Measurements from ENCODE around the gene GPR143.

The GPR143 gene

GRCh38 chrX:9683350-9683749 lies 82.3 kb downstream of the GPR143 start:
- Histone ChIP-seq H3K4me1 (ENCODE audit: insufficient read depth, low read length) (no peaks in the 10 kb centered on the region), H3K27me3 (ENCODE audit: insufficient read depth, low read length) (no peaks in the 10 kb centered on the region), H3K9me3 (ENCODE audit: insufficient read depth, low read depth, low read length) (no peaks in the 10 kb centered on the region), H3K9ac (ENCODE audit: low read depth, low read length) (no peak overlapping the region), H3K36me3 (ENCODE audit: insufficient read depth, low read length) (peaks cover 7% of the 10 kb centered on the region; the same call in 1 of the 2 replicates), H3K4me3 (ENCODE audit: low read length) (no peak overlapping the region), H3K27ac (ENCODE audit: low read depth, low read length) (no peak overlapping the region)
- 91% methylated on average over 9 of the region's 9 CpGs for WGBS

GRCh38 chrX:9682861-9683260 lies 82.8 kb downstream of the GPR143 start:
- Histone ChIP-seq H3K4me1 (ENCODE audit: insufficient read depth, low read length) (no peaks in the 10 kb centered on the region), H3K36me3 (ENCODE audit: insufficient read depth, low read length) (peaks cover 5% of the 10 kb centered on the region; the same call in 1 of the 2 replicates), H3K9ac (ENCODE audit: low read depth, low read length) (no peak overlapping the region), H3K9me3 (ENCODE audit: insufficient read depth, low read depth, low read length) (no peaks in the 10 kb centered on the region), H3K4me3 (ENCODE audit: low read length) (no peak overlapping the region), H3K27me3 (ENCODE audit: insufficient read depth, low read length) (no peaks in the 10 kb centered on the region), H3K27ac (ENCODE audit: low read depth, low read length) (no peak overlapping the region)
- WGBS = 94% methylated on average over 6 of the region's 6 CpGs

GRCh38 chrX:9682456-9682855 lies 83.2 kb downstream of the GPR143 start:
- Histone ChIP-seq H3K27me3 (ENCODE audit: insufficient read depth, low read length) (no peaks in the 10 kb centered on the region), H3K36me3 (ENCODE audit: insufficient read depth, low read length) (peaks cover 5% of the 10 kb centered on the region; the same call in 1 of the 2 replicates), H3K4me3 (ENCODE audit: low read length) (no peak overlapping the region), H3K9ac (ENCODE audit: low read depth, low read length) (no peak overlapping the region), H3K4me1 (ENCODE audit: insufficient read depth, low read length) (no peaks in the 10 kb centered on the region), H3K27ac (ENCODE audit: low read depth, low read length) (no peak overlapping the region), H3K9me3 (ENCODE audit: insufficient read depth, low read depth, low read length) (no peaks in the 10 kb centered on the region)
- WGBS = 60% methylated on average over 10 of the region's 10 CpGs

- Histone ChIP-seq H3K36me3 (ENCODE audit: insufficient read depth, low read length) (peaks cover 5% of the 10 kb centered on the region; the same call in 1 of the 2 replicates), H3K27ac (ENCODE audit: low read depth, low read length) (no peak overlapping the region), H3K27me3 (ENCODE audit: insufficient read depth, low read length) (no peaks in the 10 kb centered on the region), H3K9ac (ENCODE audit: low read depth, low read length) (no peak overlapping the region), H3K9me3 (ENCODE audit: insufficient read depth, low read depth, low read length) (no peaks in the 10 kb centered on the region), H3K4me1 (ENCODE audit: insufficient read depth, low read length) (no peaks in the 10 kb centered on the region), H3K4me3 (ENCODE audit: low read length) (no peak overlapping the region)
- WGBS = 95% methylated on average over 4 of the region's 4 CpGs
Observed at GRCh38 chrX:9681422-9681821, 84.2 kb downstream of the GPR143 start.

- Histone ChIP-seq H3K4me1 (ENCODE audit: insufficient read depth, low read length) (no peaks in the 10 kb centered on the region), H3K27ac (ENCODE audit: low read depth, low read length) (no peak overlapping the region)
Observed at GRCh38 chrX:9681011-9681410, 84.6 kb downstream of the GPR143 start.

GRCh38 chrX:9678215-9678965 lies 87.3 kb downstream of the GPR143 start:
- Histone ChIP-seq H3K36me3 (ENCODE audit: insufficient read depth, low read length) (no peaks in the 10 kb centered on the region), H3K4me3 (ENCODE audit: low read length) (no peak overlapping the region), H3K27me3 (ENCODE audit: insufficient read depth, low read length) (no peaks in the 10 kb centered on the region), H3K9me3 (ENCODE audit: insufficient read depth, low read depth, low read length) (no peaks in the 10 kb centered on the region), H3K27ac (ENCODE audit: low read depth, low read length) (no peak overlapping the region), H3K9ac (ENCODE audit: low read depth, low read length) (no peak overlapping the region), H3K4me1 (ENCODE audit: insufficient read depth, low read length) (no peaks in the 10 kb centered on the region)
- 100% methylated on average over 2 of the region's 3 CpGs for WGBS

More at GRCh38 chrX:9681011-9681410, 84.6 kb downstream of the GPR143 start:
- H3K36me3 ChIP-seq (ENCODE audit: insufficient read depth, low read length) = peaks cover 5% of the 10 kb centered on the region; the same call in 1 of the 2 replicates
- H3K9ac ChIP-seq (ENCODE audit: low read depth, low read length) = no peak overlapping the region
- no peaks in the 10 kb centered on the region for H3K9me3 ChIP-seq (ENCODE audit: insufficient read depth, low read depth, low read length)
- no peaks in the 10 kb centered on the region for H3K27me3 ChIP-seq (ENCODE audit: insufficient read depth, low read length)
- WGBS = 93% methylated on average over 8 of the region's 9 CpGs
- H3K4me3 ChIP-seq (ENCODE audit: low read length) = no peak overlapping the region

- H3K36me3 ChIP-seq (ENCODE audit: insufficient read depth, low read length) = no peaks in the 10 kb centered on the region
- no peaks in the 10 kb centered on the region for H3K9me3 ChIP-seq (ENCODE audit: insufficient read depth, low read depth, low read length)
- no peaks in the 10 kb centered on the region for H3K27me3 ChIP-seq (ENCODE audit: insufficient read depth, low read length)
- 91% methylated on average over 5 of the region's 7 CpGs for WGBS
- no peak overlapping the region for H3K27ac ChIP-seq (ENCODE audit: low read depth, low read length)
- H3K4me3 ChIP-seq (ENCODE audit: low read length) = no peak overlapping the region
- no peaks in the 10 kb centered on the region for H3K4me1 ChIP-seq (ENCODE audit: insufficient read depth, low read length)
- no peak overlapping the region for H3K9ac ChIP-seq (ENCODE audit: low read depth, low read length)
Observed at GRCh38 chrX:9677098-9677739, 88.4 kb downstream of the GPR143 start.

GRCh38 chrX:9676738-9677097 lies 88.9 kb downstream of the GPR143 start:
- Histone ChIP-seq H3K27ac (ENCODE audit: low read depth, low read length) (no peak overlapping the region), H3K9me3 (ENCODE audit: insufficient read depth, low read depth, low read length) (no peaks in the 10 kb centered on the region), H3K36me3 (ENCODE audit: insufficient read depth, low read length) (no peaks in the 10 kb centered on the region), H3K4me3 (ENCODE audit: low read length) (no peak overlapping the region), H3K27me3 (ENCODE audit: insufficient read depth, low read length) (no peaks in the 10 kb centered on the region), H3K4me1 (ENCODE audit: insufficient read depth, low read length) (no peaks in the 10 kb centered on the region), H3K9ac (ENCODE audit: low read depth, low read length) (no peak overlapping the region)
- 95% methylated on average over 5 of the region's 6 CpGs for WGBS

GRCh38 chrX:9676306-9676705 lies 89.3 kb downstream of the GPR143 start:
- Histone ChIP-seq H3K36me3 (ENCODE audit: insufficient read depth, low read length) (no peaks in the 10 kb centered on the region), H3K9ac (ENCODE audit: low read depth, low read length) (no peak overlapping the region), H3K27me3 (ENCODE audit: insufficient read depth, low read length) (no peaks in the 10 kb centered on the region), H3K4me1 (ENCODE audit: insufficient read depth, low read length) (no peaks in the 10 kb centered on the region), H3K4me3 (ENCODE audit: low read length) (no peak overlapping the region), H3K27ac (ENCODE audit: low read depth, low read length) (no peak overlapping the region), H3K9me3 (ENCODE audit: insufficient read depth, low read depth, low read length) (no peaks in the 10 kb centered on the region)
- WGBS = 82% methylated on average over 13 of the region's 13 CpGs

All from HUES64 (cell line).